GM12864 (cell line): ENCODE measurements around the gene MFAP2.

Experiments used
- DNase-seq: peaks from one replicate; pipeline ENCODE4 v3.0.0-alpha.2; 2011; ENCODE audit warnings: low read depth
- H3K4me3 ChIP-seq: 2 replicates; pipeline ENCODE4 v1.5.1; 2011; ENCODE audit warnings: mild to moderate bottlenecking, low read depth, low read length, control low read depth
- TF ChIP-seq, protein P1 (sequence below): IDR thresholded peaks from 2 replicates; pipeline ENCODE4 v1.5.1; 2011; ENCODE audit warnings: low read depth, mild to moderate bottlenecking, moderate library complexity, low read length, control low read depth, inconsistent platforms; ENCODE audit errors: missing control alignments

MFAP2 gene

DNA sequence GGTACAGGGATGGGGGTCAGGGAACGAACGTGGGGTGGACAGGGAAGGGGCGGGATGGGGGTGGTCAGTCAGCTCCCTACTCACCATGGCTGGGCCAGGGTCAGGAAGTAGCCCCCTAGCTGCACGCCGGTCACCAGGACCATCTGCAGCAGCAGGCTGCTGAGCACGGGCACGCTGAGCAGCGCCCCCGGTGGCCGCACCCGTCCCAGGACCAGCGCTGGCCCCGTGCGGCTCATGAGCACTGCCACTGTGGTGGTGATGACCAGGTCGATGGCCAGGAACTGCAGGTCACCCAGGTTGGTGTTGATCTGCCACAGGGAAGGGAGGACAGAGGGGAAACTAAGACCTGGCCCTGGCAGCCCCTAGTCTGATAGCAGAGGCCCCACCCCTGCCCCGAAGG lies 6.5 kb upstream of the MFAP2 start:
- no peak overlapping the region for H3K4me3 ChIP-seq
- TF ChIP-seq, protein P1, sequence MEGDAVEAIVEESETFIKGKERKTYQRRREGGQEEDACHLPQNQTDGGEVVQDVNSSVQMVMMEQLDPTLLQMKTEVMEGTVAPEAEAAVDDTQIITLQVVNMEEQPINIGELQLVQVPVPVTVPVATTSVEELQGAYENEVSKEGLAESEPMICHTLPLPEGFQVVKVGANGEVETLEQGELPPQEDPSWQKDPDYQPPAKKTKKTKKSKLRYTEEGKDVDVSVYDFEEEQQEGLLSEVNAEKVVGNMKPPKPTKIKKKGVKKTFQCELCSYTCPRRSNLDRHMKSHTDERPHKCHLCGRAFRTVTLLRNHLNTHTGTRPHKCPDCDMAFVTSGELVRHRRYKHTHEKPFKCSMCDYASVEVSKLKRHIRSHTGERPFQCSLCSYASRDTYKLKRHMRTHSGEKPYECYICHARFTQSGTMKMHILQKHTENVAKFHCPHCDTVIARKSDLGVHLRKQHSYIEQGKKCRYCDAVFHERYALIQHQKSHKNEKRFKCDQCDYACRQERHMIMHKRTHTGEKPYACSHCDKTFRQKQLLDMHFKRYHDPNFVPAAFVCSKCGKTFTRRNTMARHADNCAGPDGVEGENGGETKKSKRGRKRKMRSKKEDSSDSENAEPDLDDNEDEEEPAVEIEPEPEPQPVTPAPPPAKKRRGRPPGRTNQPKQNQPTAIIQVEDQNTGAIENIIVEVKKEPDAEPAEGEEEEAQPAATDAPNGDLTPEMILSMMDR = peak; percentile 50
- DNase-seq = no peak

DNA sequence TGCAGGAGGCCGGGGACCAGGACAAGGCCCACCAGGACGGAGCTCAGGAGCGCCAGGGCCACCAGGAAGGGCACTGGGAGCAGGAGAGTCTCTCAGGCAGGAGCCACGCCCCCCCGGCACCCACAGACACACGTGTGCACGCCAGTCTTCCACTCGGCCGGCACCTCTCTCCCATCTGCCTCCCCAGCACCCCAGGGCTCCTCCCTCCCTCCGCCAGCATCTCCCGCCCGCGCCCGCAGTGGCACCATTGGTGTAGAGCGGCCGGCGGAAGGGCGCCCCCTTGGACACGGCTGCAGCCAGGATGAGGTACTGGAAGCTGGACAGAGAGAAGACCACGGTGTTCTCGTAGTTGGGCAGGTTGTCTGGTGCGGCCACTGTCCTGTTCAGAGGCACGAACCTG lies 6.1 kb upstream of the MFAP2 start:
- TF ChIP-seq, protein P1 = no peak
- no peak overlapping the region for H3K4me3 ChIP-seq
- DNase-seq = no peak

DNA sequence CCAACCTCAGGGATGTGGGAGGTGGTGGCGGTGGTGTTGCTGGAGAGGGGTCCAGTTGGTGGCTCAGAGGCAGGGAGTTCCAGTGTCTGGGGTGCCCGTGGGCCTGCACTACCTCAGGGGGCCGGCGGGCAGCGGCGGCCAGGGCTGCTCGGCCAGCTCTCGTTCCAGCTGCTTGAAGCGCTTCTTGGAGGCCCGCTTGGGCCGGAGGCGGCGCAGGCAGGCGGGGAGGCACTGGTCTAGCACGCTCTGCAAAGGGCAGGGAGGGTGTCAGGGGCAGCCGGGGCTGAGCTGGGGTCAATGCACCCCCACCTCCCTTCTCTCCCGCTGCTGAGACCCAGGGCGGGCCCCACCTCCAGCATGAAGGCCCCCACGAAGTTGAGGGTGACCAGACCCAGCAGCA lies 5.7 kb upstream of the MFAP2 start:
- TF ChIP-seq, protein P1 = no peak
- no peak for DNase-seq
- H3K4me3 ChIP-seq = no peak overlapping the region

DNA sequence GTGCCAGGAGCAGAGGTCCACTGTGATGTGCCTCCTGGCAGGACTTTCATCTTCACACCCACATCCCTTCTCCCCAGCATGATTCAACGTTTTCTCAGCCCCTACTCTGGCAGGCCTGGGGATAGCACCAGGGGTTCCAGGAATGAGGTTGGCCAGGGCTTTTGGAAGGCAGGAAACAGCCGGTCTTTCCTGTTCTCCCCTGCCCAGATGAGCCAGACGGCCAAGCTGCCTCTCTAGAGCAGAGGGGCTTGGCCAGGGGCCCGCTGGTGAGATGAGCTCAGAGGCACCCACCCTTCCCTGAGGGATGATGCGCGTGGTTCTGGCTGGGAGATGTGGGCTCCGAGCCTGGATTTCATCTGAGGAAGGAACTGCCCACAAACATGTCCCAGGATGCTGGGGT lies 4.3 kb upstream of the MFAP2 start:
- TF ChIP-seq, protein P1 = no peak
- H3K4me3 ChIP-seq = no peak overlapping the region
- DNase-seq = no peak

DNA sequence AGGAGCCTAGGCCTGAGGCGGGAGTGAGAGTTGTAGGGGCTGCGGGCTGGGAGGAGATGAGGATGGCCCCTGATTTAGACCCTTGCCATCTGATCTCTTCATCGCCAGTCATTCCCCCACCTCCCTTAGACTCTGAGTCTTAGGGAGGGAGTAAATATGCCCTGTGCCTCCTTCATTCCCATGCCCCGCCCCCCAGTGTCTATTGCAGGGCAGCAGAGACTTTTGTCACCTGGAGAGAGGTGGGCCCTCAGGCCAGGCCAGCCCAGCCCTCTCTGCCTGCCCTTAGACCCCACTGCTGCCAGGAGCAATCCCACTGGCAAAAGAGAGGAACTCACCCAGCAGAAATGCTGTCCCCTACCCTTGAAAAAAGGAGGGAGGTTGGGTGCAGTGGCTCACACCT lies 3.2 kb upstream of the MFAP2 start:
- H3K4me3 ChIP-seq = no peak overlapping the region
- TF ChIP-seq, protein P1 = no peak
- no peak for DNase-seq

DNA sequence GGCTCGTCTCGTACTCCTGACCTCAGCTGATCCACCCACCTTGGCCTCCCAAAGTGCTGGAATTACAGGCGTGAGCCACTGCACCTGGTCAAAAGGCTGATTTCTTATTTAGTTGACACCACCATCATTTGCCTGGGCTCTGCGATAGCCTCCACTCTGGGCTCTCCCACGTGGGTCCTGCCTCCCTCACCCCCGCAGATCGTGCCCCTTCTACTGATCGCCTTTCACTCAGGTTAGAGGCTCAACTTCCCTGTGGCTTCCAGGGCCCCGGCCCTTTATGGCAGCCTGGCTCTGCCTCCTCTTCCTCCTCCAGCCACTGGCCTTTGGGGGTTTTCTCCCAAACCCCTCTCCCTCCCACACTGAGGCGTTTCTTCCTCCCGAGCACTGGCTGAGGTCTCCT lies 2.5 kb upstream of the MFAP2 start:
- DNase-seq = no peak
- H3K4me3 ChIP-seq = no peak overlapping the region
- TF ChIP-seq, protein P1 = no peak

DNA sequence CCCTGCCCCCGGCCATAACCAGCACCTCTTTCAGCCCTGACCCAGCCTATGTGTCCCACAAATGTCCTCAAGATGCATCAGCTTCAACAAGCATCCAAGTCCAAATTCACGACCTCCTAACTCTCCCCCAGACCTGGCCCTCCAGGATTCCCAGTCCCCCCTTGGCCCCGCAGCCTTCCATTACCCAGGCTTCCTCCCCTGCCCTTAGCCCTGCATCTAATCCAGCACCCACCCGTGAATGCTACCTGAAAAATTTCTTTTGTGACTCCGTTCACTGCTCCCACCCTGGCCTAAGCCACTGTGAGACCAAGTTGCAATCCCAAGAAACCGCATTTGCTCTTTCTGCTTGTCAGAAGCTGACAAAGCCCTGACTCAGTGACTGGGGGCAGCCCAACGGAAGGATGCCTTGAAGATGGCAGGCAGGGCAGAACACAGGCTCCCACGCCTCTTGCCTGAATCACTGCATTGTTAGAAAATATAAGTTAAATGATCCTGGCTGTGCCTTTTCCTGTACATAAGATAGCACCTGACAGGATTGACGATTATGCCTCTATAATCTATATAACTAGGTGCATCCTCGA lies 939 bp upstream of the MFAP2 start:
- no peak for DNase-seq
- TF ChIP-seq, protein P1 = no peak
- no peak overlapping the region for H3K4me3 ChIP-seq
